Measurements from ENCODE around the gene PATL2. TPM values are rescaled to one million over a fixed set of nuclear protein-coding genes. Genes with fewer than 3 reads are reported as not detected.
"Not testable (repeated sequence)": the region's sequence is repeated elsewhere in the genome, so short reads cannot be mapped to it uniquely, and the experiment has no call there.

Gene PATL2
- total RNA-seq, 1 experiment from 2014 or later: 2.0 TPM

DNA sequence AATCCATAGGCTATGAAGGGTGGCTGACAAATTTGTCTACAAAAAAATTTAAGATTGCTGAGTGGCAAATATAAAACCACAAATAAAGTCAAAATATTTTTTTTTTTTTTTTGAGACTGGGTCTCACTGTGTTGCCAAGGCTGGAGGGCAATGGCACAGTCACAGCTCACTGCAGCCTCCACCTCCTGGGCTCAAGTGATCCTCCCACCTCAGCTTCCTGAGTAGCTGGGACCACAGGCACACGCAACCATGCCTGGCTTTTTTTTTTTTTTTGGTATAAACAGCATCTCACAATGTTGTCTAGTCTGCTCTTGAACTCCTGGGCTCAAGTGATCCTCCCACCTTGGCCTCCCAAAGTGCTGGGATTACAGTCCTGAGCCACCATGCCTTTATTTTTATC, 20.9 kb downstream of the PATL2 start:
- not testable (repeated sequence) for DNase-seq (ENCODE audit: low read depth)

DNA sequence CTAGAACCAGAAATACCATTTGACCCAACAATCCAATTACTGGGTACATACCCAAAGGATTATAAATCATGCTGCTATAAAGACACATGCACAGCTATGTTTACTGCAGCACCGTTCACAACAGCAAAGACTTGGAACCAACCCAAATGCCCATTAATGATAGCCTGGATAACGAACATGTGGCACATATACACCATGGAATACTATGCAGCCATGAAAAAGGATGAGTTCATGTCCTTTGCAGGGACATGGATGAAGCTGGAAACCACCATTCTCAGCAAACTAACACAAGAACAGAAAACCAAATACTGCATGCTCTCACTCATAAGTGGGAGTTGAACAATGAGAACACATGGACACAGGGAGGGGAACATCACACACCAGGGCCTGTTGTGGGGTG, 21.8 kb downstream of the PATL2 start:
- not testable (repeated sequence) for DNase-seq (ENCODE audit: low read depth)

DNA sequence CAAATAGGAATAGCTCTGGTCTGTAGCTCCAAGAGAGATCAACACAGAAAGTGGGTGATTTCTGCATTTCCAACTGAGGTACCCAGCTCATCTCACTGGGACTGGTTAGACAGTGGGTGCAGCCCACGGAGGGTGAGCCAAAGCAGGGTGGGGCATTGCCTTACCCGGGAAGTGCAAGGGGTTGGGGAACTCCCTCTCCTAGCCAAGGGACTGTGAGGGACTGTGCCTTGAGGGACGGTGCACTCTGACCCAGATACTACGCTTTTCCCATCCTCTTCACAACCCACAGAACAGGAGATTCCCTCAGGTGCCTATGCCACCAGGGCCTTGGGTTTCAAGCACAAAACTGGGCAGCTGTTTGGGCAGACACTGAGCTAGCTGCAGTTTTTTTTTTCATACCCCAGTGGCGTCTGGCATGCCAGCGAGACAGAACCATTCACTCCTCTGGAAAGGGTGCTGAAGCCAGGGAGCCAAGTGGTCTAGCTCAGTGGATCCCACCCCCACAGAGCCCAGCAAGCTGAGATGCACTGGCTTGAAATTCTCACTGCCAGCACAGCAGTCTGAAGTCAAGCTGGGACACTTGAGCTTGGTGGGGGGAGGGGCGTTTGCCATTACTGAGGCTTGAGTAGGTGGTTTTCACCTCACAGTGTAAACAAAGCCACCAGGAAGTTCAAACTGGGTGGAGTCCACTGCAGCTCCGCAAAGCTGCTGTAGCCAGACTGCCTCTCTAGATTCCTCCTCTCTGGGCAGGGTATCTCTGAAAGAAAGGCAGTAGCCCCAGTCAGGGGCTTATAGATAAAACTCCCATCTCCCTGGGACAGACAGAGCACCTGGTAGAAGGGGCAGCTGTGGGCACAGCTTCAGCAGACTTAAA, 28.1 kb downstream of the PATL2 start:
- DNase-seq (ENCODE audit: low read depth): peak; percentile 72

DNA sequence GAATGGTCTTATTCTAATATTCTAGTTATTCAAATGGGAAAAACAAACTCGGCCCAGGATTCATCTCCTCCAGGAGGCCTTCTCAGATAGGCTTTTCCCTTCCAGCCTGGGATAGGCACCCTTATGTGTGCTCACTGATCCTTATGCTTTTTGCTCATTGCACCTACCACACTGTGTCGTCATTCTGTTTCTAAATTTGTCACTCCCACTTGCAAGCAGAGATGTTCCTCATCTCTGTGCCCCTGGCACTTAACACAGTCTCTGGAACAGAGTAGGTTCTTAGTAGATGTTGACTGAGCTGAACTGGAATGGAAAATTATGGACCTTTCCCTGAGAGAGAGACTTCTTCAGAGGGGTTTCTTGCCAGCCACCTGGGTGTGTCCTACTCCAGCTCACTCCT, 28.9 kb downstream of the PATL2 start:
- no peak for DNase-seq (ENCODE audit: low read depth)

DNA sequence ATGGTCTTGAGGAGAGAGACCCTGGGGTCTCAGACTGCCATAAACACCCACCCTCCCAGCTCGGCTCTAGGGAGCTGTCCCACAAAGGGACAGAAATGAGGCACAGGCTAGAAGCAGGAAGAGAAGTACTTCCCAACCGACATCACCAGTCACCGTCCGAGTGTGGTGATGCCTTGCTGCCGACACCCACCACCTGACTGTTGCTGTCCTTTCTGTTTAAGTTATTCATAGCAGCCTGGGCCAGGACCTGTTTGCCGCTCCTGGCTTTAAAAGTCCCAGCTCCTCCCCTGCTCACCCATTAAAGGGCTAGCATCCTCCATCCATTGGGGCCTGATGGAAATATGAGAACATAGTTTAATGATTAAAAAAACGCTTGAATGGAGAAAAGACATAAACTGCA, 34.4 kb downstream of the PATL2 start:
- DNase-seq (ENCODE audit: low read depth): no peak

DNA sequence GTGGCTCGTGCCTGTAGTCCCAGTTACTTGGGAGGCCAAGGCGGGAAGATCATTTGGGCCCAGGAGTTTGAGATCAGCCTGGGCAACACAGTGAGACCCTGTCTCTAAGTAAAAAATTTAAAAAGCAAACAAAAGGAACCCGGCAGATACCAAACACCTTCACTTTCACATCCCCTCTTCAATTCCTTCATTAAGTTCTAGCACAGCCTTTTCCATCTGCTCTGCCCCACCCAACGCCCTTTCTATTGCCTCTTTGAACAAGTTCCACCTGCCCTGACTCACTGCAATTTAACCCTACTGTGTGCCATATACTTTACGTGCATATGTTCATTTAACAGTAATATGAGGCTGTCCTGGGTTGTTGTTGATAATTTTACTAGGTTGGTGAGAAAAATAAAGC, 35.2 kb downstream of the PATL2 start:
- no peak for DNase-seq (ENCODE audit: low read depth)

DNA sequence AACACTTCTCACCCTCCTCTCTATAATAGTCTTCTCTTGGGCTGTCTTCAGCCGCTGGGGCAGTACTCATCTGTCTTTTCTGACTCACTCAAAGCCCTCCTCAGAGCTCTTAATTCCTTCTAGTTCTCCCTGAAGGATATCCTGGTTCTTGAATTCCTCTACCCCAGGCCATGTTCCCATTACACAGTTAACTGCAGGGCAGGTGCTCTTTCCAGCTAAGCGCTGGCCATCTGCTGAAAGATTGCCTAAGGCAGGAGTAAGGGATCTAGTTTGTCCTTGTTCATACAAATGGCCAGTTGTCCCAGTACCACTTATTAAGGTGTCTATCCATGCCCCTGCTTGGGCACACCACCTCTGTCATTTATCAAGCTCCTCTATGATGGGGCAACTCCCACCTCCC, 37.5 kb downstream of the PATL2 start:
- no peak for DNase-seq (ENCODE audit: low read depth)

DNA sequence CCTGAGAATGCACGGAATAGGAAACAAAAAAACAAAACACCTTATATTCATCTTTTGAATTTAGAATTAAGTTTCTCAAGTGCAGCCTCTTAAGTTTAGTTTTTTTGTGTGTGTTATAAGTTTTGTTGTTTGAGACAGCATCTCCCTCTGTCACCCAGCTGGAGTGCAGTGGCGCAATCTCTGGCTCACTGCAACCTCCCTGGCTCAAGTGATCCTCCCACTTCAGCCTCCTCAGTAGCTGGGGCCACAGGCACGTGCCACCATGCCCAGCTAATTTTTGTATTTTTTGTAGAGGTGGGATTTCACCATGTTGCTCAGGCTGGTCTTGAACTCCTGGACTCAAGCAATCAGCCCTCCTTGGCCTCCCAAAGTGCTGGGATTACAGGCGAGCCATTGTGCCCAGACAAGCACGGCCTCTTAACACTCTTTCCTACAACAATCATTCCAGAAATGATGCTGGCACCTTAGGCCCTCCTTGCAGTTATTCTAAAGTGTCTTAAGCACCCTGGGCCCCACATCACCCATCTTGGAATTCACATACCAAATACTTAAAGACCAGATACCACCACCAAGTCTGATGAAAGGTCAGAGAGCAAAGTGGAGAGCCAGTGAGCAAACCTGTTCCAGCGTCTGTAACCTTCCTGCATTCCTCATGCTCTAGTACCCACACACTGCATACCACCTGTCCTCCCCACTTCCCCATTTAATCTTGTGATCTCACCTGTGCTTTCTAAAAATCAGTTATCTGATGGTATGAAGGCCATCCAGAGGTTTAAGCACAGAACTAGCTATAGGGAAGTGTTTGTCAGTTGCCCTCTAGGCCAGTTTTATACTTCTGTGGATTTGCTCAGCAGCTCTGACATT, 40.8 kb downstream of the PATL2 start:
- DNase-seq (ENCODE audit: low read depth): no peak

DNA sequence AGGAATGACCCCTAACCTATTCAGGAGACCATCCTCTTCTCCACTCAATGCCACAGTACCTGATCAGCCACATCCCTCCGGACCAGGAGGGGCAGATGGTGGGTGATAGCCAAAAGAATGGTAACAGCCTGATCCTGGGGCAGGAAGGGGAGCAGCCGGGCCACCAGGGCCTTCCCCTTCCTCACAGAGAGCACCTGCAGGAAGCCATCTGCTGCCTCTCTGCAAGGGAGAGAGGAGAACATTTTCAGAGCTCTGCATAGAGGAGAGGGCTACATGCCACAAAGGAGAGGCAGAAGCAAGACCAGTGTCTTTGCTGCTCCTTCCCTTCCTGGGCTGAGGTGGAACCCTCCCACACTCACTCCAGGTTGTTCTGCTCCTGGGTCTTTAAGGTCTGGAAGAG, 42.2 kb downstream of the PATL2 start:
- DNase-seq (ENCODE audit: low read depth): no peak

DNA sequence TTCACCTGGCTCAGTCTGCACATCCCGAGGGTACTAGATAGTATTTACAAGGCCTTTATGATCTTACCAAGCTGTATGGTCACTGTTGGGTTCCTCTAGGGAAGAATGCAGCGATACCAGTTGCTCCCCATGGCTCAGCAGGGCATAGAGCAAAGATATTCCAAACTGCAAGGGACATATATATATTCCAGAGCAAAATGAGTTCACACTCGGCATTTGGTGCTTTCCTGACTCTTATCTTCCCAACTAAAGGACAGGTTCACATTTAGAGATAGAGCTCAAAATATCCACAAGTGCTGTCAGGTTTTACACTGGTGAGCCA, 44.1 kb downstream of the PATL2 start:
- no peak for DNase-seq (ENCODE audit: low read depth)

DNA sequence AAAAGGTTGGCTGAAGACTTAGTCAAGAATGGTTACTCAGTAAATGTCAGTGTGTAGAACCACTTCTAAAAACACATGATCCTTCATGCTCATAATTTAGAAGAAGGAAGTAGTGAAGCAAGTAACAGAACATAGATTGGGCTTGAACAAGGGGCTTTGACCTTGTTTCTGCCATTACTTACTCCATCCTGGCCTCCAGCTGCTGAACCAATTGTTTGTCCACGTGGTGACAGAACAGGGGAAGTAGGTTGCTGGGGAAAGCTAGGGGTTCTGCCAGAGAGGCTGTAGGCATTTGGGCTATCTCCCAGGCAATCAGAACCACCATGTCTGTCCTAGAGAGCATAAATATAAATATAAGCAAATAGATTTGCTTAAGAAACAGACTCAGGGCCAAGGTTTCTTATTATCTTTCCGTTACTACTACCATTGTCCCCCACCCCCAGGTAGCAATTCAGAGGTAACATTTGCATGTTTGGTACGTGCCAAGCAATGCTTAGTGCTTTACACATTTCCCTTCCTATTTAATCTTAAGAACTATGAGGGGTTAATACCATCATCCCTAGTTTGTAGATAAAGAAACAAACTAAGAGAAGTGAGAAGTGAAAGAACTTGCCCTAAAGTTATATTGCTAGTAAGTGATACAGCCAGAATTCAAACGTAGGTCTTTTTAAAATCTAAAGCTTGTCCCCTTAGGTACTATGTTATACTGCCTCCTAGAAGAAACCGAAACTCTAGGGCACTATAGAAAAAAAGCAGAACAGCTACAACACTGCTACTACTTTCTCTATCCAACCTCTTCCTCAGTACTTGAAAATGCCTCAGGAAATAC, 44.7 kb downstream of the PATL2 start:
- no peak for DNase-seq (ENCODE audit: low read depth)

DNA sequence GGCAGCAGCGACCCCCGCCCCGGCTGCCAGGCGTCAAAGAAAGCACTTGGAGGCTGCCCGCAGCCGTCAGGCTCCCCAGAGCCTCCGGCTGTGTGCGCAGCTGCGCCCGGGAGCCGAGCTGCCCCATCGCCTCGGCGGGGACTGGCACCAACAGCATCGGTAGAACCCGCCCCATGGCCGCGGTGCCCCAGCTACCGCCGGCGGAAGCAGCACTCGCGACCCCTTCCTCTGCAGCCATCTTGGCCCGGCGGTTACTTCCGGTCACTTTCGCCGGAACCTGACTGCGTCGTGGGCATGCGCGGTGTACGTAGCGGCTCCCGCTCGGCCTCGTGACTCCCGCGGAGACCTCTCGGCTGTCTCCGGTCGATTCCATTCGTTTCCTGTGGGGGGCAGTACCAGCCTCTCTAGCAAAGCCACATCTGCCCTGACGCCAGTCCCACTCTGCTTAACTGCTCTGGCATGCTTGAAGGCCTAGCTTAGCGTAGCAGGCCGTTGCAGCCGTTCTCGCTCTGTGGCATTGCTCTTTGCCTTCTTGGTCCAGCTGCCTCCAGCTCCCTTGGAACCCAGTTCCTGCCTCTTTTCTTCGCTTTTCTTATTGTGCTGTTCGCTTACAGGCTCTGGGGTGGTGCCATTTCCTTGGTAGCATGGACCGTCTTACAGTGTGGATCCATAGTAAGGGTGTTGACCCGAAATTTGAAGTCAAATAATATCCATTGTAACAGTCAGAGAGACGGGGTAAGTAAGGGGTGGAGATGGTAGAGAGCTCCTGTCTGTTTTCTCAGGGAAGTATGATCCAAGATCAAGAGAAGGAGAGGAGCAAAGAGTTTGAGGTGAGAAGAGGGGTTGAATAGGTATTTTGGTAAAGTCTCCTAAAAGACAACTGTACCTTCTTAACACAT, 47.5 kb downstream of the PATL2 start, which contains the start of gene SPG11:
TSS of gene SPG11 (minus strand) at position 253 of the 899 bp plus-strand sequence. CDS start at position 238, 15 bp downstream.
- DNase-seq (ENCODE audit: low read depth): peak; percentile 96

DNA sequence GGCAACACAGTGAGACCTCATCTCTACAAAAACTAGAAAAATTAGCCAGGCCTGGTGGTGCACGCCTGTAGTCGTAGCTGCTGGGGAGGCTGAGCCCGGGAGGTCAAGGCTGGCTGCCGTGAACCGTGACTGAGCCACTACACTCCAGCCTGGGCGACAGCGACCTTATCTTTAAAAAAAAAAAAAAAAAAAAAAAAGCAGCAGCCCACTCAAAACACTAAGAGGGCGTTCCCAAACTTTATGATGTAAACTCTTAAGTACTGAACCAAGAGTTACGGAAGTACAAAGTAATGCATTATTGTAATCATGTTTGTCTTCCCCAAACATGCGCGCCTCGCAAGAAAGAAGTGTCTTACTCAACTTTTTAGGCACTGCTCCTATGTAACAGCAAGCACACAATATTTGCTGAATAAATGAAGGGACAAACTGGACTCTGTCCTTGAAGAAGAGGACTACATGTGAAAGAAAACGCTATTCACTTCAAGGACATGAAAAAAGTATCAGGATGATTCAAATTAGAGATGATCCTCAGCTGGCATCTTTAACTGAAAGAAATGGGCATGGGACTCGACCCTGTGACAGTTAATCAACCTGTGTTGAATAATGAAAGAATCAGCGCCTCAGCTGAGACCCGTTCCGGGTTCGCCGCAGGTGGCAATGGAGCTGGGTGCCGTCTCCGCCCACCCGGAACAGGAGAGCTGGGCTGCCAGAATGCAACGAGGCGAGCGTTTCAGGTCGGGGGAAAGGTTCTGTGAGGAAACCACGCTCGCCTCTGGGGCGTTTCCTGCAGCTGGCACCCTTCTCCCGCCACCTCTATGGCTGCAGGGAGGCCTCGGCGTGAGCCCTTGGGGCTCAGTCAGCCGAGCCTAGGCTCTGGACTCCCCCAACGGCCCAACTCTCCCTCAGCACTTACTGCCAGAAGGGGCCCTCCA, 48.4 kb downstream of the PATL2 start:
- peak; percentile 76 for DNase-seq (ENCODE audit: low read depth)

DNA sequence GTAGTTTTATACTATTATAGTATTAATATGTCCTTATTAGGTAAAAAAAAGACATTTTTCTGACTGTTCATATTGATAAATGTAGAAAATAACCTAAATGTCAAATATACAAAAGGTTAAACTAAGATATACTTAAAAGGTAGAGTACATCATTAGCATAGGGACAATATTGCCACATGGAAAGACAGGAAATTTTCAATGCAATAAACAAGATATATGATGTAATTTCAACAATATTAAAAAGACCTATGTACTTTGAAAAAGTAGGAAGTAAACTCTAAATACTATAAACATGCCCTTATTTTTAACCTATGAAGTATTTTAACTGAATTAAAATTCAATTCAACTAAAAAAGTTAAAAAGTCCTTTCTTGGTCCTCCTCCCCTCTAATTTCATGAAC, 49.5 kb downstream of the PATL2 start:
- no peak for DNase-seq (ENCODE audit: low read depth)

DNA sequence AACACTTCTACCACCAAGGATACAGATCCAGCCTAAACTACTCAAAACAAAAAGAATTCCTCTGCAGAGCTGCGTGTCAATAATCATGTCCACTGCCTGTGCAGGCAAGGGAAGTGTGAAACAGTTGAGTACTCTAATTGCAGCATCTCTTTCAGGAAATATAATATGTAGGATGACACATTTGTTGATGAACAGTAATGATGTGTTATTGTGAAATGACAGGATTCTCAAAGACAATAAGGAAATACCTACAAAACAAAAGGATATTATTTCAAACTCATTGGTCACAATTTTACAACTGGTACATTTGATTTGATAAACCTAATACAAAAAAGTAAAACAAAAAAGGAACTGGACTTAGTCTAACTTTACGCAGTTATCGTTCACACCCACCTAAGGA, 52.1 kb downstream of the PATL2 start:
- no peak for DNase-seq (ENCODE audit: low read depth)

DNA sequence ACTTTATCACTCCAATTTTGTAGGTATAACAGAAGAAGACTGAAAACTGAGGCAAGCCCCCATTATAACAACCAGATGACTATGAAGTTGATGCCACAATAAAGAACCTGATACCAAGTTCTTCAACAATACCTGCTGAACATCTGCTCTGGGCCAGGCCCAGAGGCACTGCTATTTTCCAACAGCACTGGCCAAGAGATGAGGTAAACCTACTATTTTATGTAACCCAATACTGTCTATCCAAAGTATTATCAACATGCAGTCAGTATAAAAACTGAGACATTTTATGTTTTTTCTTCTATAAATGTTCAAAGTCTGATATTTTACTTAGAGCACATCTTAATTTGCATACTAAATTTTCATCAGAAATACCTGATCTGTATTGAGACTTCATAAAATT, 53.7 kb downstream of the PATL2 start:
- DNase-seq (ENCODE audit: low read depth): no peak

DNA sequence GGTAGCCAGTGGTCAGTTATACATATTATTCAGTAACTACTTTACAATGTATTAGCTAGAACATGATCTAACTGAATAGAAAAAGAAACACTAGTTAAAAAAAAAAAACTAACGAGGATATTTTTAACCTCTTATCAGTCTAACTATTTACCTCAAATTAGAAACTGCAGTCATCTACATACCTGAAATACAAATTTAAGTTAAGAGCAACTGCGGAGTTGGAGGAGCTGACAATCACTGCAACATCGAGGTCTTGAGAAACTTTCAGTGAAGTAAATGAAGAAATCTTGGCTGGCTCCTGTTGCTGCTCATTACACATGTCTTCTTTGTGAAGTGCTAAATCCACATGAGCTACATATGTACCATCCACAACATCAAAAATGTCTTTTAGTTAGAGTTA, 54.2 kb downstream of the PATL2 start:
- no peak for DNase-seq (ENCODE audit: low read depth)

DNA sequence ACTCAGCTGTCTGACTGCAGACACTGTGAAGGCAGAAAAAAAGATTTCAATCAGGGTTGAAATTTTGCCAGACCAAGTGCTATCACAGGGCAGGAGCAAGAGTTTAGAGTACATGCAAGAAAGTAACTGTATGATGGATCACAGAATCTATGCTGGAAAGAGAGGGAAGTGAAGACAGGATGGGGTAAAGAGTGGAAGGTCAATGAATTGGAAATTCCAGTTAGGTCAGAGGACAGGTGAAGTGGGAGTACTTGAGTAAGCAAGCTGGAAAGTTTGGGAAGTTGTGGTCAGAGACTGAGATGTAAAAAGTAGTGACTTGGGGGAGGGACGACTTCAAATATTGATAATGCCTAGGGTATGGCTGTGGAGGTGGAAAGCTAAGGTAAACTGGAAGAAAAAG, 54.8 kb downstream of the PATL2 start:
- no peak for DNase-seq (ENCODE audit: low read depth)

DNA sequence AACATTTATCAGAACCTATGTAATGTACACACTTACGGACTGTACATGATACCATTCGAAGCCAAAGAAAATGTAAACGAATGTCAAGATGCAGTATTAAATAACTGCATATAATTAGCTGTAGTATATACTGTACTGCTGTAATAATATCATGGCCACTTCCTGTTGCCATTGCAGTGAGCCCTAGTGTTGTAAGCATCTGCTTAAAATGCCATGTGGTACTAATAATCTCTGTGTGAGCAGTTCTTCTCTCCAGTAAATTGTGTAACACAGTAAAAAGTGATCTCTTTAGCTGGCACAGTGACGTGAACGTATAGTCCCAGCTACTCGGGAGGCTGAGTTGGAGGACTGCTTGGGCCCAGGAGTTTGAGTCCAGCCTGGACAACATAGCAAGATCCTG, 56.3 kb downstream of the PATL2 start:
- DNase-seq (ENCODE audit: low read depth): no peak

DNA sequence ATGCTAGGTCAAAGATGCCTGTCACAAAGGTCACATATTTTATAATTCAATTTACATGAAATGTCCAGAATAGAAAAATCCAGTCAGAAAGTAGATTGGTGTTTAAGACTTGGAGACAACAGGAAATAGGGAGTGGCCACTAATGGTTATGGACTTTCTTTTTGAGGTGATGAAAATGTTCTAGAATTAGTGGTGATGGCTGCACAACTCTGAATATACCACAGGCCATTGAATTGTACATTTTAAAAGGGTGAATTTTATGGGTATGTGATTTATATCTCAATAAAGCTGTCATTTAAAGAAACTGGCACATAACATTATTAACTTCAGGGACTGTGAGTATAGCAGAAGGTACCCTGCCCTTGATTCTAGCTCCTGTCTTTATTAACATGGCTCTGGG, 63.5 kb downstream of the PATL2 start:
- no peak for DNase-seq (ENCODE audit: low read depth)
